GM21360 (cell line): Measurements from ENCODE around the gene TCOF1.
A peak's percentile ranks its signal among the peaks of the same experiment; 100 is the strongest.

Experiments used
- ATAC-seq: cut with Tn5 transposase; IDR thresholded peaks from one replicate; pipeline ENCODE4 v1.9.1; 2021; ENCODE audit warnings: mild to moderate bottlenecking, moderate library complexity; ENCODE audit not compliant: unreplicated experiment

TCOF1 gene

GRCh38 chr5:150357326-150358260 is at the start of gene TCOF1:
TCOF1 (plus strand) TSS chr5:150357697; CDS start chr5:150357747, 50 bp downstream.
- peak; percentile 94 for ATAC-seq

- no peak for ATAC-seq
Observed at GRCh38 chr5:150309101-150309885, 48.2 kb upstream of the TCOF1 start.

GRCh38 chr5:150309886-150310239 is 47.6 kb upstream of the TCOF1 start:
- no peak for ATAC-seq

- no peak for ATAC-seq
Observed at GRCh38 chr5:150310246-150310645, 47.3 kb upstream of the TCOF1 start.

- no peak for ATAC-seq
Observed at GRCh38 chr5:150311015-150311692, 46.3 kb upstream of the TCOF1 start.

GRCh38 chr5:150312518-150312917 is 45.0 kb upstream of the TCOF1 start:
- ATAC-seq = no peak

- no peak for ATAC-seq
Observed at GRCh38 chr5:150313501-150313900, 44.0 kb upstream of the TCOF1 start.

GRCh38 chr5:150313921-150314716 is 43.4 kb upstream of the TCOF1 start:
- ATAC-seq = no peak

- no peak for ATAC-seq
Observed at GRCh38 chr5:150315245-150315644, 42.3 kb upstream of the TCOF1 start.

- ATAC-seq = no peak
Observed at GRCh38 chr5:150316320-150316719, 41.2 kb upstream of the TCOF1 start.

GRCh38 chr5:150317048-150318003 is 40.2 kb upstream of the TCOF1 start:
- no peak for ATAC-seq

GRCh38 chr5:150318613-150319483 is 38.6 kb upstream of the TCOF1 start:
- no peak for ATAC-seq

- ATAC-seq = no peak
Observed at GRCh38 chr5:150319484-150319790, 38.1 kb upstream of the TCOF1 start.

- no peak for ATAC-seq
Observed at GRCh38 chr5:150320044-150320613, 37.4 kb upstream of the TCOF1 start.

GRCh38 chr5:150321211-150321610 is 36.3 kb upstream of the TCOF1 start:
- ATAC-seq = no peak

GRCh38 chr5:150321784-150322183 is 35.7 kb upstream of the TCOF1 start:
- ATAC-seq = no peak

GRCh38 chr5:150322202-150322601 is 35.3 kb upstream of the TCOF1 start:
- ATAC-seq = no peak

GRCh38 chr5:150323092-150323491 is 34.4 kb upstream of the TCOF1 start:
- ATAC-seq = no peak
